GM19238 (cell line): ENCODE results near the gene DLGAP1.

Experiments
- DNase-seq: peaks from one replicate; pipeline ENCODE4 v3.0.0; 2011; ENCODE audit warnings: low spot score; ENCODE audit not compliant: insufficient read length

DLGAP1 gene

DNA sequence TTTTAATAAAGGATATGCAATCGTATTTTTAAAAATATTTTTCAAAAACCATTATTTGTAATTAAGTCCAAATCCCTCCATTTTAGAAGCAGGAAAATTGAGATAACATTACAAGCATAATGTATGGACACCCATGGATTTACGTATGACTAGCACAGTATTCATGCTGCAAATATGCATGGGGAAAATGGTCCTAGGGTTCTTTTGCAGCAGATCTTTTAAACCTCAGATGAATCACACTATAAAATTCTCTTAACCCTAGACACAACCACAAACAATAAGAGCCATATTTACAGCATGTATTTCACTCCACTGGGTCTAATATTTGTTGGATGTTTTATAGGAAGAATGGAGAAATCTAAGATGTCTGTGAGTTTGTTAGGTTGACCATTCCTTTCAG lies 551.8 kb downstream of the DLGAP1 start:
- no peak for DNase-seq

DNA sequence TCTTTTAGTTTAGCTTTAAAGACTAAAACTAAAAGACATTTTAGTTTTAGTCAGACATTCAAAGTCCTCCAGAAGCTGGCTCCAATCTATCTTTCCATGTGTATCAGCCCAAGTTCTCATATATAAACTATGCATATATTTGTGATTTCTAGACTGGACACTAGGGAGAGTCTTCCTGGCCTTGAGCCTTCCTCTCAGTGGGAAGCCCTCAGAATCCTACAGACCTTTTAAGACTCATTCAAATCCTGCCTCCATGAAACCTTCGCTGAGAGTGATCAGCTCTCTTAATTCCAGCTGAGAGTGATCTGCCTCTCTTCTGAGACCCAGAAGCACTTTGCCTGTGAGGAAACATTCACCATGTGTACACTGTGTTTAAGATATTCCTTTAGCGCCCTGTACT lies 552.4 kb downstream of the DLGAP1 start:
- no peak for DNase-seq

DNA sequence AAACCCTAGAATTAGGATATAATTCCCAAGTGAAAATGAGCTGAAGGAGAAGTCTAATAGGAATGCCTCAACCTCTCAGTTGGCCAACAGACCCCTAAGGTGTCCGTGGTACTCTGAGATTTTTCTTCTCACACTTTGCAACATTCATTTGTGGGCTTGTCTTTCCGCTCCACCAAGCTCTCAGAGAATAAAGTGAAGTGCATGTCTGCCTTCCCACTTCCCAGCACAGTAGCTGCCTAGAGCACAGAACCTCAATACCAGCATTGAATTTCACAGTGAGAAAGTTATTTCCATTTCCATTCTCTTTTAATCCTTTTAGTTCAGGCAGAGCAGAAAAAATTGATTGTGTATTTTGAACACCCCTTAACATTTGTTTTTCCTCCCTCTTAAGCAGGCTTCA lies 553.3 kb downstream of the DLGAP1 start:
- DNase-seq, result no peak

DNA sequence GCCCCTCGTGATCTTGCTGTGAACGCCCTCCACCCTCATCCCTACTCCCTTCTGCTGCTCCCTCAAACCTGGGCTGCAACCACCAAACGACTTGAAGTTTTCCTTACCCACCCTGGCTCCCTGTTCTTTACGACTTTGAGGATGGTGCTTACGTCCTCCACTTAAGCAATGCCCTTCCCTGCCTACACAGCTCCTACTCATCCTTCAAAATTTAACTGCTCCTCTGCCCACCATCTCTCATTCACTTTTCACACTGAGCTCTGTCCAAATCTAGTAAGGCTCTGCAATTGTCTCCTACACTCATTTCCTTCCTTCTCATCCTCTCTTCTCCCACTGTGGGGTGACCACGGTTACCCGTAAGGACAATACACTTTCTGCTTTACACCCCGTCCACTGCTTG lies 554.1 kb downstream of the DLGAP1 start:
- no peak for DNase-seq

DNA sequence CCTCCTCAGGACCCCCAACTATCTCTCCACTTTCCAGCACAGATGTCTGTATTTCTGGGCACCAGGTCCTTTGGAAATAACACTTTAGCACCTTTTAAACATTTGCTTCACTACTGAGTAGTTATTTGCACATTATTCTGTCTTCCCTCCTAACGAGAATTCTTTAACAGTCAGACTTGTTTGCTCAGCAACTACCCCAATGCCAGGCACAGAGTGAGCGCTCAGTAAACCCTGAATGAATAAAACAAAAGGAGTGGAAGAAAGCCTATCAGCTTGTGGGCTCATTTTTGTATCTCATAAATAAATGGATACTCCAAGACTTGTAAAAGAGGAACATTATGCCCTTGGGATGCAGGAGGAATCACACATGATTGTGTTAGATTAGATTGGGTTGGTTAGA lies 554.8 kb downstream of the DLGAP1 start:
- no peak for DNase-seq

DNA sequence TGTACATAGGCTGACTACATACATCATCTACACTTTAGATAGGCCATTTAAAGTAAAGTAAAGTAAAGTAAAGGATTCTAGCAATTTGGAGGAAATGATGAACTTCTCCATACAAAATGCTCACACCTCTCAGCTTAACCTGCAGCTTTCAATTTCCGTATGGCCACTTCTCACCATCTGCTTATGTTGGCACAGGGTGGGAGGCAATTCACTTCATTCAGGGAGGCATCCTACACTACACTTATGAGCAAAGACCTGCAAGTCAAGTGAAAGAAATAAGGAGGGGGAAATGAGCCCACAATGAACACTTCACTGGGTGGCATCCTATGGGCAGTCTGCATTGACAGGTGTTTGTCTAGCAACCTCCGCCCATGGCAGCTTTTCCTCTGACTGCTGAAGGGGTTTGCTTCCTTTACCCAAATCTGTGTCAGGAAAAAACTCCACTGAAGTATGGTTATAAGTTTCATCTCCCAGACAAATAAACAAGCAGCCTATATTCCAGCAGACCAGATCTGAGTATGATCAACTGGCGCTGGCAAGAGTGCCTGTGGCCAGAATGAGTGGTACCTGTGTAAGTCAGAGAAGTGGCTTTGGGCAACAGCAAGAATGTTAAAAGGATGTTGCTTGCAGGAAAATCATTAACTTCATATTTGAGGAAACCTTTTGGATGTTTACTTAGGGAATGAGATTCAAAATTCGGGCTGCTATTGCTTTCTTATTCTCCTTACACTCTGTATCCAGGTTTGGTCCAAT lies 556.1 kb downstream of the DLGAP1 start:
- DNase-seq, result no peak

DNA sequence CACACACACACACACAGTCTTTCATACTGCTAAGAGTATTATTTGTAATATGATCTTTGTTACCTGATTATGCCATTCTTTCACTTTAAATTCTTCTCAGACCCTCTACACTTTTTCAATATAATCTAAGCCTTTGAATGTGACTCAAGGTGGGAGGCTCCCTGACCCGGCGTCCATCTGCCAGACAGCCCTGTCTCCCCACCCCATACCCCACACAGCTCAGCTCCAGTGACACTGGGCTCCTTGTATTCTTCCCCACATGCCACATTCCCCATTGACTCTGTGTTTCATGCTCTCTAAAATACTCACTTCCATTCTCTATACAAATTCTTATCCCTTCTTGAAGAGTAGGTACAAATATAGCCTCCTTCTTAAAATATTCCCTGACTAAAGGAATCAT lies 563.0 kb downstream of the DLGAP1 start:
- DNase-seq, result no peak

DNA sequence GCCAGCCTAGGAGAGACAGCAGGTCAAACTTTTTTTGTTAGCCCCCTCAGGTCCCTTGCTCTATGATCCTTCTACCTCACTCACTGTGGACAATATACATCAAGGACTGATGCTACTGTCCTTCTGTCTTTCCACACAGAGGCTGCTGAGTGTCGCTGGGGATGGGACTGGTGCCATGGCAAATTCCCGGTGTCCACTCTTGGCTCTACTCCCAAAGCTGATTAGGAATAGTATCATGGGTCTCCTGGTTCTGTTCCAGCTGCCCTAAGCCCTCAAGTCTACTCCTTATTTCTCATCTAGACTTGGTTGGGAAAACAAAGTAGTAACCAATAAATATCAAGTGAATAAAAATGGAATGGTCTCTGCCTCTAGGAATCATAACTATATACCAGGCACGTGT lies 563.9 kb downstream of the DLGAP1 start:
- no peak for DNase-seq

DNA sequence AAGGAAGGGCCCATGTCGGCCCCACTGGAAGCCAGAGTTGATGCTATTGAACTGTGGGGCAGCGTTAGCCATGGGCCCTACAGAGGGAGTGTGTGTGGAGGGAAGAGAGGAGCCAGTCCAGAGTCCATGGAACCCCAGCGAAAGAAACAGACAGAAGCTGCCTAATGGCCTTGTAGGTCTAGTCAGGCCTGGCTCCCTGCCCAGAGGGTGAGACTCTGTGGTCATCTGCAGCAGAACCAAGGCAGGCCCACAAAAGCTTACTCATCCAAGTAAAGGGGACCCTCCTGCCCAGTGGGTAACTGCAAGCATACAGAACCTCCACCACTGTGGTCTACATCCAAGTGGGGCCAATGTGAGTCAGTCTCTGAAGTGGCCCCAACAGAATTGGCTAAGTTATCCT lies 565.3 kb downstream of the DLGAP1 start:
- no peak for DNase-seq

DNA sequence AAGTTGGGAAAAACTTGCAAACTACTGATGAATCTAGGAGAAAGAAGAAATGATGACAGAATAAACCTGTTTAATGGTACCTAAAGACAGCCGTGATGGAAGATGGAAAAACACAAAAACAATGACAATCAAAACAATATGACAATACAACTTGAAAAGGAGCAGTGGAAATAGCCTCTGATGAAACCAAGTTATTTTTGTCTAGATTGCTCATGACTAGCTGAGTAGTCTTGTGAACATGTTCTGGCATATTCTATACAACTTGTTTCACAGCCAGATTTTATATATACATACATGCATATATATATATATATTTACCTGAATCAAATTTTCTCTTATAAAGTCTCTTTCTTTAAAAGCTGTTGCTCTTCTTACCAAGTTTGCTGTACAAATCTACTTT lies 566.0 kb downstream of the DLGAP1 start:
- no peak for DNase-seq

DNA sequence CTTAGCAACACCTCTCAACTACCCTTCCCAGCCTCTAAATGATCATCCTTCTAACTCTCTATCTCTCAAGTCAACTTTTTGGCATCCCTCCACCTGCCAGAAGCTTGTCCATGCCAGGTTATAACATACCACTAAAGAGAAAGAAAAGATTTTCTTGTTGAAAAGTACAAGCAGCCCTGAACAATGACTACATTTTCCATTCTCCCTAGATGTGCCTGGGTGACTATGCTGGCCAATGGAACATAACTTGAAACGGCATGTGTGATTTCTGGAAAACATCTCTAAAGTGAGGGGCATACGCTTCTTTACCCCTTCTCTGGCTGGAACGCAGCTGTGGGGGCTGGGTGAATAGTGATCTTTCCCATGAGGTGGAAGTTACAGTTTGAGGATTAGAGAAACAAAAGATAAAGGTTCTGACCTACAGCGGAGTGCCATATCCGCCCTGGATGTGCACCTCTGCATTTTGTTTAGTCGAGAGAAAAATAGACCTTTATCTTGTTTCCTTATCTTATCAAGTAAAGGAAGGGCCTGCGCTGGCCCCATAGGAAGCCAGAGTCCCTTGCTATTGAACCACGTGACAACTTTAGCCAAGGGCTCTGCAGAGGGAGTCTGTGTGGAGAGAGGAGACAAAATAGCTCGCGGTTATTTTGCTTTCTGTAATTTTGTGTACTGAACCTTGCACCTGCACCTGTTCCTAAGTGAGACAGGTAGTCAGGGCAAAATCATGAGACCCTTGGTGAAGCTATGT lies 568.4 kb downstream of the DLGAP1 start:
- no peak for DNase-seq

DNA sequence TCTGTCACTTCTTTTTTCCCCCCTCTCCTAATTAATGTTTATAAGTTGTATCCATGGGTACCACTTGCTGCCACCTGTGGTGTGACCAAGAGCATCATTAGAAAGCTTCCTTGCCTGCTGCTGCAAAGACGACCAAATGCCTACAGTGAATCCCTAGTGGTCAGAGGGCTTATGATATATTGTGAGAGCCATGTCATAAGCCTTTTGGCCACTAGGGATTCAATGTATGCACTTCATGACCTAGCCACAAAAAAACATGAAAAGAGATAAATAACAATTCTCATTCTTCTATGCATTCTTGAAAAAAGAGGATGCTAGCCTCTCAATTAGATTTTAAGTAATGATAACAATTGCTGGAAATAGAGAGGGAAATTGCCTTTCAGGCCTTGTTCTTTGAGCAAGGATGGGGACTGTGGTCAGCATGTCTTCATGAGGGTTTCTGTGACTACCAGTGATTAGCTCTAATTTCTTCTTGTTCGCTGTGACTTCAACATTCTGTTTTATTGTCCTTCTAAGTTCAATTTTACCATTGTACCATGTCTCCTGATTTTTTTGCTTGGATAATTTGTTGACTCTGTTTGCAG lies 569.8 kb downstream of the DLGAP1 start:
- DNase-seq, result no peak

DNA sequence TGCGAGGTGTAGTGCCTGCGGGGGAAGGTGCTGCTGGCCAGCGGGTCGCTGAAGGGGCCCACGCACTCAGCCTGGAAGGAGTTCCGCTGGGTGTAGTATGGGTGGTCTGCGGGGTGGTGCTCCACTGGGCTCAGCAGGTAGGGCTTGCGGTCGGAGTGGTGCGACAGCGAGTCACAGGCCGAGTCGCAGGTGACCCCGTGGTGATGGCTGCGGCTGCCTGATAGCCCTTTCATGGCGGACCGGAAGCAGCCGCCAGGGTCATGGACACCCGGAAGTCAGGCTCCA lies 575.3 kb downstream of the DLGAP1 start:
- DNase-seq, result no peak

DNA sequence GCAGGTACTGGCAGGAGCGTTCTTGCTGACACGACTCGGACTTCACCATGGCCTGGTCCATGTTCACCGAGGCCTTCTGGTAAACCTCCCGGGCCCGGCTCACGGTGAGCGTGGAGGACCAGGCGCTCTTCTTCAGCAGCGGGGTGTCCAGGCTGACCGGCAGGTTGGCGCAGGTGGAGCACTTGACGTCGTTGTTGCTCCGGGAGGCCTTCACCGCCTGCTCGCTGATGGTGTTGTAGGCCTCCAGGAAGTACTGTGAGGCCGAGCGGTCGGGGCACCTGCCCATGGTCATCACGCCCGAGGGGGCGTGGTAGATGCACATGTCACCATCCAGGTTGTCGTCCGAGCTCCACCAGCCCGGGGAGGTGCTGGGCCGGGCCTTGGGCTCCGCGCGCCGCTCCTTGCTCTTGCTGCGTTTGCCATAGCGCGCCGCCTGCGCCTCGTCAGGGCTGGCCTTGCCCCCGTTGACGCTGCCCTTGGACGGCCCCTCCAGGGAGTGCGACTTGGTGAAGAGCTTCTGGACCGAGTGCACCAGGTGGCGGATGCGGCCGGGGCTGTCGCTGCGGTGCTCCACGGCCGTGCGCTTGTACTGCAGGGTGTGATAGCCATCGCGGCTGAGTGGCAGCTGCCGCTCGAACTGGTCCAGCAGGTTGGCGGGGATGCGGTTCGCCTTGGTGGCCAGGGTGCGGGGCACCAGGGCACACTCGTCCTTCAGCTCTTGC lies 575.8 kb downstream of the DLGAP1 start:
- no peak for DNase-seq

DNA sequence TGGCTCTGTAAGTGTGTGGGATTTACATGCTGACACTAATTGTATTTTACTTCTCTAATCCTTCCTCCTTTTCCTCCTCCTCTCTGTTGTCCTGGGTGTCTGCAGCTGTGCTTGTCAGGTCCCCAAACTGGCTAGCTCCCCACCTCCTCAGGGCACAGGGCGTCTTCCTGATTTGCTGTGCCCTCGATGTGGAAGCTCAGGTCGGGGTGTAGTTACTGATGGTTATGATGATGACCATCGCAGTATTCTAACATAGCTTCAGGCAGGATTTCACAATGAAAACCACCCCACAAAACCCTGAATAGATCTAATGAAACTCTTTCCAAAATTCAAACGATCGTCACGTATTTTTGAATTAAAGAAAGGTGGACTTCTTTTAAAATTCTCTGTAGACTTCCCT lies 576.7 kb downstream of the DLGAP1 start:
- DNase-seq, result no peak

DNA sequence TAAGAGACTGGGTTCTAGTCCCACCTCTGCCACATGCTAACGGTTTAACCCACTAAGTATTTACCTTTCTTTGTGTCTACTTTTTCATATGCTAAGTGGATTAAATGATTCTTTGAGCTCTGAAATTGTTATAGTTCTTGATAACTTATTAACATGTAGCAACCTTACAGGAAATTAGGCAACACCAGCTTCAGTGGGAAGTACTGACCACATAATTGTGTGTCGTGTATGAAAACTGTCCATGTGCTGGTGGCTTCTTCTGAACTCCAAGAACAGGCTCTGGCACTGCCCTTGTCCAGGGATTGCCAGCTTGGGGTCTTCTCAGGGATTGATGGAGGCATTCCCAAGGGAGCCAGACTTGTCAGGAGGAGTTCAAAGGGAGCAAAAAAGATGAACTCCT lies 577.4 kb downstream of the DLGAP1 start:
- DNase-seq, result no peak

DNA sequence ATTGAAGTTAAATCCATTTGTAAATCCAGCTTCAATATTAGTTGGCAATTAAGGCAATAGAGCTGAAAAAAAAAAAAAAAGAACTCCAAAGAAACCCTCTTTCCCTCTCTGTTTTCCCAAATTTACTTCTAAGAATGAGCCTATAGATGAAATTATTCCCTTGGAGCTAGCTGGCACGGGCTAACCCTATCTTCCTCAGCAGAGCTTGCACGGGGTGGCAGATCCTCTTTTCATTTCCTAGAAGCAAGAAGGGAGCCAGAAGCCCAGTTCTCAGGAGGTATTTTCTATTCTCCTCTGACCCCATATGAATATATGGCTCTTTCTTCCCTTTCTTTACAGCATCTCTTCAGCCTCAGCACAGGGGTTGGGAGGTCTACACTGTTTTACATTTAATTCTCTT lies 579.1 kb downstream of the DLGAP1 start:
- DNase-seq, result no peak

DNA sequence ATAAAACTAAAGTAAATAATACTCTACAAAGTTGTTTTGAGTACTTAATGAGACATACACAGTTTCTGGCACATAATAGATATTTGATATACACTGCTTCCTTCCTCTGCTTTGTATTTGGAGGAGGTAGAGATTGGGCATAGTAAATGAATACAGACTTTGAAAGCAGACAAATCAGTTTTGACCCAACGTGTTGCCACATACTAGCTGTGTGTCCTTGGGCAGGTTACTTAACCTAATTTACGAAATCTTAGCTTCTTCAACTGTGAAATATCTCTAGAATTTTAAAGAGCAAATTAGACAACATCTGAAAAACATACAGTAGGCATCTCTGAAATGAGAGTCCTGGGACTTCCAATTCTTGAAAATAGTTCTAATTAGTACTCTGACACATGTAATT lies 579.7 kb downstream of the DLGAP1 start:
- no peak for DNase-seq

DNA sequence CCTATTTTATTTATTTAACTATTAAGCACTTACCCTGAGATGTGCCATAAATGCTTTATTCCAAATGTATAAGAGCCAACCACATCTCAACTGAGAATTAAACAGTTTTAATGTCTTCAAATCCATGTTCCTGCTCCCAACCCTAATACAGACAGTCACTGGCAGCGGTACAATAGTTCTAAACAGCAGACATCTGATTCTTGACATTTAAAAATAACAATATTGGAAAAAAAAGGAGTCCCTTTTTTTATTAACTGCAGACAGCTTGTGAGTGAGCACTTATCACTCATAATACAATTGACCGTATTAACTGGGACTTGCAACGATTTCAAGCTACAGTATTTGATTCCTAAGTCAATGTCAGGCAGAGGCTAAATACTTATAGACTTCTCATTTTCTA lies 580.5 kb downstream of the DLGAP1 start:
- no peak for DNase-seq

DNA sequence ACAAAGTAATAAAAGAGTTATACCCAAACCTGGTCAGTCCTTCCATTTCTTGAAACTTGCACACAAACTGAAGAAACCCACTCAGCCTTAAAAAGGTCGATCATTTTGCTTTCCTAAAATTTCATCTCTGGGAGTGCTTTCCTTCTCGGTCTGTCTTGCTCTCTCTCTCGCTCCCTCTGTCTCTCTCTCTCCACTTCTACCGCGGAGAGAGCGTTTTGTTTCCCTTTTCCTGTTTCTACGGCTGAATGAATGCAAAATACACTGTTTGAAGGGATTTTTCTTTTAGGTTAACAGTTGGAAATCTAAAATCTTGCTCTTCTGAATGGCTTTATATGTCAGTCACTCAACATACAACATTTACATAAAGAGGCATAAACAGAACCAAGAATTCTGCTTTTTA lies 581.0 kb downstream of the DLGAP1 start:
- DNase-seq, result no peak

DNA sequence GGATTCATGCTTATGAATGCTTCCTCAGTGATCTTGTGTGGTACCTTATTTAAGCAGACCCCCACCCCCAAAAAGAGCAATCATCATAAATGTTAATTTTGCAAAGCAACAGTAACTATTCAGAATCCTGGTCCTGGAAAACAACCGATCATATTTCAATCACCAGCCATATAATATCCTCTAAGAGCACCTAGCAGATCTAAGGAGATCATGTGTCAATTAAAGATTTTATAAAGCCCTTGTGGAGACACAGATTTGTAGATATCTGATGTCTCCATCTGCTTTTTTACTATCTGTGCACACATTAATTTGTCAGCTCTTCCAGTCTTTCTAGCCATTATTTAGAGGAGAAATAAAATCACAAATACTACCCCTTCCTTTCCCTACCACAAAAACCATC lies 581.4 kb downstream of the DLGAP1 start:
- DNase-seq, result no peak

DNA sequence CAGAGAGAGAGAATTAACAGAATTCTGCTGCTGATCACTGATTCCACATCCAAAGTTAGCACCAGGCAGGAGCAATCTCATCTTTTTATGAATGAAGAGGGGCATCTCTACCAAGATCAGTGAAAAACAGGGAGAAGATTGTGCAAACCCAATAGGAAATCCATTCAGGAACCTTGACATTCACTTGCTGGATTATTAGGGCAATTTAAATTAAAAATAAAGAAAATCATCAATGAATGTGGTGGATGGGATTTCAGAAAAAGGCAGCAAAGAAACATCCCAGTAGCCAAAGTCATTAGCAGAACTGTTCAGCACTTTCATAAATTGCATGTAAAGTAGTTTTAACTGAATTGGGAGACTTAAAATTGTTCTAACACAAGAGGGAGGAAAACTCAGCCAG lies 581.9 kb downstream of the DLGAP1 start:
- no peak for DNase-seq
